NCI-H187 (cell line): ENCODE data around the gene SERPINA5.
"Not testable (repeated sequence)": the region's sequence is repeated elsewhere in the genome, so short reads cannot be mapped to it uniquely, and the experiment has no call there.

Experiments
- DNase-seq, 2 experiments: peaks; one replicate each; lab custom pipeline; 2025; lab: John Stamatoyannopoulos, UW

The SERPINA5 gene

GRCh38 chr14:94573475-94574277, 7.5 kb upstream of the SERPINA5 start:
- DNase-seq, result no peak

- no peak for DNase-seq
Observed at GRCh38 chr14:94574336-94574735, 6.9 kb upstream of the SERPINA5 start.

- no peak for DNase-seq
Observed at GRCh38 chr14:94575730-94576585, 5.3 kb upstream of the SERPINA5 start.

GRCh38 chr14:94577472-94577871, 3.8 kb upstream of the SERPINA5 start:
- not testable (repeated sequence) for DNase-seq

- DNase-seq, result no peak
Observed at GRCh38 chr14:94578712-94579111, 2.5 kb upstream of the SERPINA5 start.

- DNase-seq, result no peak
Observed at GRCh38 chr14:94582199-94582750, 1.0 kb downstream of the SERPINA5 start.

- DNase-seq, result no peak
Observed at GRCh38 chr14:94582851-94583250, 1.6 kb downstream of the SERPINA5 start.

- no peak for DNase-seq
Observed at GRCh38 chr14:94583557-94583956, 2.3 kb downstream of the SERPINA5 start.

GRCh38 chr14:94584591-94585280, 3.5 kb downstream of the SERPINA5 start:
- no peak for DNase-seq

- no peak for DNase-seq
Observed at GRCh38 chr14:94586635-94587034, 5.4 kb downstream of the SERPINA5 start.

- DNase-seq, result no peak
Observed at GRCh38 chr14:94588311-94588710, 7.1 kb downstream of the SERPINA5 start.

- DNase-seq, result no peak
Observed at GRCh38 chr14:94591073-94591472, 9.8 kb downstream of the SERPINA5 start.

- DNase-seq, result no peak
Observed at GRCh38 chr14:94591871-94592270, 10.6 kb downstream of the SERPINA5 start.

- no peak for DNase-seq
Observed at GRCh38 chr14:94592457-94592856, 11.2 kb downstream of the SERPINA5 start.

GRCh38 chr14:94593376-94593748, 12.1 kb downstream of the SERPINA5 start:
- DNase-seq, result no peak

GRCh38 chr14:94593749-94594431, 12.7 kb downstream of the SERPINA5 start:
- DNase-seq, result no peak

GRCh38 chr14:94594441-94594840, 13.2 kb downstream of the SERPINA5 start:
- no peak for DNase-seq

- no peak for DNase-seq
Observed at GRCh38 chr14:94595912-94596311, 14.7 kb downstream of the SERPINA5 start.

GRCh38 chr14:94596361-94596760, 15.1 kb downstream of the SERPINA5 start:
- DNase-seq, result no peak

- DNase-seq, result no peak
Observed at GRCh38 chr14:94597788-94598187, 16.6 kb downstream of the SERPINA5 start.

GRCh38 chr14:94598506-94598815, 17.2 kb downstream of the SERPINA5 start:
- DNase-seq, result no peak
